GM23248 (cell line): Measurements from ENCODE around the gene ANKRD31. TPM values are rescaled to one million over a fixed set of nuclear protein-coding genes. Genes with fewer than 3 reads are reported as not detected.

ENCODE experiments used
- DNase-seq: peaks from one replicate; pipeline ENCODE4 v3.0.0-alpha.2; 2015
- H2AFZ ChIP-seq: fragments of 200-600 bp; sonication (generic); 2 replicates; pipeline ENCODE4 v1.6.1; 2016; ENCODE audit warnings: antibody characterized with exemption
- H3F3A ChIP-seq: fragments of 200-600 bp; sonication (generic); 2 replicates; pipeline ENCODE4 v1.6.1; 2016; ENCODE audit warnings: mild to moderate bottlenecking, antibody characterized with exemption, mixed run types; ENCODE audit not compliant: insufficient read depth
- H3K27ac ChIP-seq: fragments of 200-600 bp; sonication (generic); 2 replicates; pipeline ENCODE4 v1.5.1; 2016; ENCODE audit warnings: mild to moderate bottlenecking
- H3K27me3 ChIP-seq: fragments of 200-600 bp; sonication (generic); replicated peaks from 2 replicates; pipeline ENCODE4 v1.6.1; 2016; ENCODE audit warnings: mild to moderate bottlenecking; ENCODE audit not compliant: insufficient read depth
- H3K36me3 ChIP-seq: fragments of 200-600 bp; sonication (generic); 2 replicates; pipeline ENCODE4 v1.6.1; 2016; ENCODE audit warnings: low read depth, mild to moderate bottlenecking
- H3K4me1 ChIP-seq: fragments of 200-600 bp; sonication (generic); 2 replicates; pipeline ENCODE4 v1.6.1; 2016; ENCODE audit warnings: mild to moderate bottlenecking; ENCODE audit not compliant: insufficient read depth
- H3K4me2 ChIP-seq: fragments of 200-600 bp; sonication (generic); one replicate; pipeline ENCODE4 v1.6.1; 2016; ENCODE audit warnings: mild to moderate bottlenecking; ENCODE audit not compliant: unreplicated experiment
- H3K4me3 ChIP-seq: fragments of 200-600 bp; sonication (generic); 2 replicates; pipeline ENCODE4 v1.5.1; 2016; ENCODE audit warnings: mild to moderate bottlenecking
- H3K79me2 ChIP-seq: fragments of 200-600 bp; sonication (generic); 2 replicates; pipeline ENCODE4 v1.6.1; 2016; ENCODE audit warnings: mild to moderate bottlenecking; ENCODE audit not compliant: insufficient read depth
- H3K9ac ChIP-seq: fragments of 200-600 bp; sonication (generic); 2 replicates; pipeline ENCODE4 v1.6.1; 2016; ENCODE audit warnings: mild to moderate bottlenecking
- H3K9me2 ChIP-seq: fragments of 200-600 bp; sonication (generic); 2 replicates; pipeline ENCODE4 v1.6.1; 2016; ENCODE audit warnings: mixed run types, mild to moderate bottlenecking, moderate library complexity; ENCODE audit not compliant: insufficient read depth
- H3K9me3 ChIP-seq: fragments of 200-600 bp; sonication (generic); one replicate; pipeline ENCODE4 v1.6.1; 2017; ENCODE audit warnings: low read depth
- H4K20me1 ChIP-seq: fragments of 200-600 bp; sonication (generic); 2 replicates; pipeline ENCODE4 v1.6.0; 2016; ENCODE audit not compliant: insufficient read depth
- EZH2 ChIP-seq: fragments of 200-600 bp; sonication (generic); IDR thresholded peaks from 2 replicates; pipeline ENCODE4 v1.6.1; 2018; ENCODE audit warnings: antibody characterized with exemption, mild to moderate bottlenecking; ENCODE audit not compliant: insufficient read depth, poor library complexity, severe bottlenecking
- EZH2phosphoT487 ChIP-seq: fragments of 200-600 bp; sonication (generic); IDR thresholded peaks from 2 replicates; pipeline ENCODE4 v1.6.1; 2018; ENCODE audit warnings: antibody characterized with exemption, moderate library complexity, mild to moderate bottlenecking, low read depth; ENCODE audit not compliant: insufficient read depth
- WGBS, 2 experiments: methylation state at CpG; one replicate each; pipeline ENCODE4 v1.1.6; 2015 to 2017; ENCODE audit warnings: low lambda C conversion rate in 2 of 2, low coverage in 1 of 2; ENCODE audit errors: missing lambda C conversion rate in 2 of 2; 5-methylcytosine and 5-hydroxymethylcytosine counted together
- in situ Hi-C: fragments of 300-500 bp; cut with MboI; formaldehyde crosslinking; loops from 2 replicates; pipeline ENCODE4 v1.15.0; 2020
- polyA plus RNA-seq: library from polyadenylated mRNA; unstranded; fragments of >200 nt; fragmentation: Nextera tagmentation; extraction: Ambion mirVana; gene quantifications from 2 replicates; pipeline ENCODE4 v1.2.1, GENCODE V29; 2016
- total RNA-seq: library from RNA; depleted of rRNA; stranded (reverse); fragments of >200 nt; shearing (Covaris generic); gene quantifications from 2 replicates; pipeline ENCODE4 v1.2.3, GENCODE V29; 2014

Gene ANKRD31
- total and polyA plus RNA-seq, 2 experiments from 2014 or later = not detected

GRCh38 chr5:75281716-75282465, 45.2 kb upstream of the ANKRD31 start:
- no peaks in the 10 kb centered on the region for H3K36me3 ChIP-seq
- H3K4me3 ChIP-seq = no peak overlapping the region
- no peaks in the 10 kb centered on the region for H4K20me1 ChIP-seq
- no peaks in the 10 kb centered on the region for H3K79me2 ChIP-seq
- H3K9ac ChIP-seq = no peak overlapping the region
- H3K4me2 ChIP-seq = no peak overlapping the region
- H3K27ac ChIP-seq = no peak overlapping the region
- H3K9me3 ChIP-seq = no peaks in the 10 kb centered on the region
- no peaks in the 10 kb centered on the region for H3F3A ChIP-seq
- peak; percentile 26 for DNase-seq
- in situ Hi-C loops = no loop called here
- H3K27me3 ChIP-seq = no peaks in the 10 kb centered on the region
- no peak for TF ChIP-seq EZH2phosphoT487
- no peaks in the 10 kb centered on the region for H3K9me2 ChIP-seq
- 84% methylated on average over 4 of the region's 4 CpGs for WGBS, 2 experiments
- no peaks in the 10 kb centered on the region for H3K4me1 ChIP-seq
- no peak overlapping the region for H2AFZ ChIP-seq

GRCh38 chr5:75279321-75279720, 42.6 kb upstream of the ANKRD31 start:
- H3K9me2 ChIP-seq = no peaks in the 10 kb centered on the region
- WGBS, 2 experiments = 53 to 57% methylated on average over 1 of the region's 1 CpG
- H3K4me1 ChIP-seq = no peaks in the 10 kb centered on the region
- TF ChIP-seq EZH2phosphoT487 = no peak
- TF ChIP-seq EZH2 = no peak
- no peak overlapping the region for H3K4me2 ChIP-seq
- no peak overlapping the region for H2AFZ ChIP-seq
- no peak overlapping the region for H3K9ac ChIP-seq
- H3K4me3 ChIP-seq = no peak overlapping the region
- no peak for DNase-seq
- no peaks in the 10 kb centered on the region for H3K79me2 ChIP-seq
- H3F3A ChIP-seq = no peaks in the 10 kb centered on the region
- in situ Hi-C loops = no loop called here
- no peak overlapping the region for H3K27ac ChIP-seq
- no peaks in the 10 kb centered on the region for H3K27me3 ChIP-seq
- no peaks in the 10 kb centered on the region for H3K36me3 ChIP-seq
- H3K9me3 ChIP-seq = no peaks in the 10 kb centered on the region
- H4K20me1 ChIP-seq = no peaks in the 10 kb centered on the region

- Histone ChIP-seq H3K4me3 (no peak overlapping the region), H3K4me2 (no peak overlapping the region), H4K20me1 (no peaks in the 10 kb centered on the region), H3F3A (no peaks in the 10 kb centered on the region), H3K27me3 (no peaks in the 10 kb centered on the region), H3K9ac (no peak overlapping the region), H3K79me2 (no peaks in the 10 kb centered on the region), H3K9me2 (no peaks in the 10 kb centered on the region), H2AFZ (no peak overlapping the region), H3K4me1 (no peaks in the 10 kb centered on the region), H3K27ac (no peak overlapping the region), H3K36me3 (no peaks in the 10 kb centered on the region), H3K9me3 (no peaks in the 10 kb centered on the region)
- in situ Hi-C loops = no loop called here
- 64 to 69% methylated on average over 4 of the region's 4 CpGs for WGBS, 2 experiments
- no peak for TF ChIP-seq EZH2phosphoT487
- TF ChIP-seq EZH2 = no peak
- DNase-seq = no peak
Observed at GRCh38 chr5:75277463-75277862, 40.8 kb upstream of the ANKRD31 start.

- no peak for DNase-seq
- Histone ChIP-seq H3K4me3 (no peak overlapping the region), H3K4me1 (no peaks in the 10 kb centered on the region), H3K79me2 (no peaks in the 10 kb centered on the region), H3K27me3 (no peaks in the 10 kb centered on the region), H3K9me3 (no peaks in the 10 kb centered on the region), H3K4me2 (no peak overlapping the region), H3K9me2 (no peaks in the 10 kb centered on the region), H3K27ac (no peak overlapping the region), H3F3A (no peaks in the 10 kb centered on the region), H3K36me3 (no peaks in the 10 kb centered on the region), H3K9ac (no peak overlapping the region), H2AFZ (no peak overlapping the region), H4K20me1 (no peaks in the 10 kb centered on the region)
- TF ChIP-seq EZH2 = no peak
- no peak for TF ChIP-seq EZH2phosphoT487
- 26 to 30% methylated on average over 3 of the region's 3 CpGs for WGBS, 2 experiments
- in situ Hi-C loops = no loop called here
Observed at GRCh38 chr5:75275756-75276155, 39.1 kb upstream of the ANKRD31 start.

- Histone ChIP-seq H3K4me1 (no peaks in the 10 kb centered on the region), H3K9ac (no peak overlapping the region), H3K9me3 (no peaks in the 10 kb centered on the region), H3K27me3 (no peaks in the 10 kb centered on the region), H4K20me1 (no peaks in the 10 kb centered on the region), H3K4me3 (no peak overlapping the region), H3K36me3 (no peaks in the 10 kb centered on the region), H3K27ac (no peak overlapping the region), H3F3A (no peaks in the 10 kb centered on the region), H2AFZ (no peak overlapping the region), H3K79me2 (no peaks in the 10 kb centered on the region), H3K9me2 (no peaks in the 10 kb centered on the region), H3K4me2 (no peak overlapping the region)
- no peak for DNase-seq
- 33 to 44% methylated on average over 1 of the region's 1 CpG for WGBS, 2 experiments
- TF ChIP-seq EZH2 = no peak
- no peak for TF ChIP-seq EZH2phosphoT487
- in situ Hi-C loops = no loop called here
Observed at GRCh38 chr5:75275147-75275546, 38.5 kb upstream of the ANKRD31 start.
